HG02973 (cell line): ENCODE data around the gene SAMD4A.

ENCODE experiments used
- ATAC-seq: cut with Tn5 transposase; IDR thresholded peaks from one replicate; pipeline ENCODE4 v1.9.1; 2021; ENCODE audit warnings: moderate library complexity; ENCODE audit not compliant: unreplicated experiment

The SAMD4A gene

GRCh38 chr14:54675236-54676128 lies 108.6 kb downstream of the SAMD4A start:
- no peak for ATAC-seq

- ATAC-seq, result no peak
Observed at GRCh38 chr14:54676812-54677708, 110.1 kb downstream of the SAMD4A start.

- no peak for ATAC-seq
Observed at GRCh38 chr14:54680651-54681050, 113.7 kb downstream of the SAMD4A start.

- no peak for ATAC-seq
Observed at GRCh38 chr14:54681811-54682261, 114.9 kb downstream of the SAMD4A start.

GRCh38 chr14:54682578-54682977 lies 115.7 kb downstream of the SAMD4A start:
- no peak for ATAC-seq

GRCh38 chr14:54683882-54684794 lies 117.2 kb downstream of the SAMD4A start:
- ATAC-seq, result no peak

GRCh38 chr14:54685286-54685845 lies 118.4 kb downstream of the SAMD4A start:
- ATAC-seq, result no peak

GRCh38 chr14:54686219-54686870 lies 119.4 kb downstream of the SAMD4A start:
- ATAC-seq, result no peak

- ATAC-seq, result no peak
Observed at GRCh38 chr14:54686871-54687749, 120.2 kb downstream of the SAMD4A start.

- no peak for ATAC-seq
Observed at GRCh38 chr14:54687750-54688119, 120.8 kb downstream of the SAMD4A start.

GRCh38 chr14:54688229-54688628 lies 121.3 kb downstream of the SAMD4A start:
- ATAC-seq, result no peak

- no peak for ATAC-seq
Observed at GRCh38 chr14:54689928-54690327, 123.0 kb downstream of the SAMD4A start.

- ATAC-seq, result no peak
Observed at GRCh38 chr14:54690887-54691286, 124.0 kb downstream of the SAMD4A start.

GRCh38 chr14:54691525-54692283 lies 124.8 kb downstream of the SAMD4A start:
- ATAC-seq, result no peak

GRCh38 chr14:54692284-54692772 lies 125.4 kb downstream of the SAMD4A start:
- no peak for ATAC-seq

GRCh38 chr14:54693761-54694160 lies 126.8 kb downstream of the SAMD4A start:
- no peak for ATAC-seq

- no peak for ATAC-seq
Observed at GRCh38 chr14:54695196-54695595, 128.3 kb downstream of the SAMD4A start.

GRCh38 chr14:54697001-54697400 lies 130.1 kb downstream of the SAMD4A start:
- no peak for ATAC-seq
